Mononuclear cell (primary cell): Measurements from ENCODE around the gene SMYD3. TPM values are rescaled to one million over a fixed set of nuclear protein-coding genes. Genes with fewer than 3 reads are reported as not detected.

Source experiments
- H3K27me3 ChIP-seq: 2 replicates; pipeline ENCODE4 v1.6.0; 2011; ENCODE audit warnings: low read length, control low read depth; ENCODE audit not compliant: insufficient read depth
- H3K4me1 ChIP-seq: 2 replicates; pipeline ENCODE4 v1.5.1; 2011; ENCODE audit warnings: mild to moderate bottlenecking, low read length, control low read depth; ENCODE audit not compliant: insufficient read depth
- H3K4me3 ChIP-seq: 2 replicates; pipeline ENCODE4 v1.5.1; 2011; ENCODE audit warnings: mild to moderate bottlenecking, low read length, moderate library complexity
- H3K9me3 ChIP-seq: 2 replicates; pipeline ENCODE4 v1.5.1; 2011; ENCODE audit warnings: low read depth, mild to moderate bottlenecking, control low read depth, low read length
- total RNA-seq: library from RNA; depleted of rRNA; stranded (reverse); fragments of >200 nt; gene quantifications from one replicate; pipeline ENCODE4 v1.2.3, GENCODE V29; 2012

The SMYD3 gene
- total RNA-seq, 1 donor: 18.2 TPM

DNA sequence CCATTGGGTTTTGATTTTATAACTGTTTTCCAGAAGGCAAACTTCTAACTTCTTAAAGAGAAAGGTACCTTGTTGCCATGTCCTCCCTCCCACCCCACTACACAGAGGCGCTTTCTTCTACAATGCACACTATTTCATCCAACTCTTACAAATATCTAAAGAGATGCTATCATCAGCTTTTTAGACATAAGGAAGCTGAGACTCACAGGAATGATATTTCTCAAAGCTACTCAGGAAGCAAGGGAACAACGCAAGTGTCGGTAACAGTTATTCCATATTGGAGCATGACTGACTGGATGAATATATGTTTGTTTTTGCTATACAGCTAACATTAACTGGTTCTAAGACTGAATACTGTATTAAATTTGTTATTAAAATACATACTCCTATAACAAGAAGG lies 318.0 kb downstream of the SMYD3 start:
- Histone ChIP-seq H3K4me1 (no peaks in the 10 kb centered on the region), H3K9me3 (no peaks in the 10 kb centered on the region), H3K27me3 (no peaks in the 10 kb centered on the region), H3K4me3 (no peak overlapping the region)

DNA sequence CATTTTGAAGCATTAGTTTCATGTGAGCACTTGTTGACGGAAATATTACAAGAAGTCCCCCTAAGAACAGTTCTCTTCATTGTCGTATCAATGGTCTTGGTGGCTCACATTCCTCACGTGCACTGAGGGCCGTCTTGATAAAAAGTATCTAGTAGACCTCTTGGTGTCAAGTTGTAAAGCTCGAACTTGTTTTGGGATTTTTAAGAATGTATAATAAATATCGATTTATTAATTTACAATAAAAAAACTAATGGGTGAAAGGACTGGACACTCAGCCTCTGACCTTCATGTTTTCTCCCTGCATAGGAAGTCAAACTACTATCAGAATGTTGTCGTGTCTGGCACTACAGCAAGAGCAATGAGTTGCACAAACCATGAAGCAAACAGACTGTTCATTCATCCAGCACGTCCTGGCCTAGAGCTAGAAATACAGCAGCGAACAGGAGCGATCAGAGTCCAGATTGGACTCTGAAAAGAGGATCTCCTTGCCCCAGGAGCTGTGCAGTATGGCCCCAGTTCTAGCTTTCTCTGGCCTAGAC lies 319.2 kb downstream of the SMYD3 start:
- Histone ChIP-seq H3K27me3 (no peaks in the 10 kb centered on the region), H3K4me1 (no peaks in the 10 kb centered on the region), H3K9me3 (no peaks in the 10 kb centered on the region), H3K4me3 (no peak overlapping the region)

DNA sequence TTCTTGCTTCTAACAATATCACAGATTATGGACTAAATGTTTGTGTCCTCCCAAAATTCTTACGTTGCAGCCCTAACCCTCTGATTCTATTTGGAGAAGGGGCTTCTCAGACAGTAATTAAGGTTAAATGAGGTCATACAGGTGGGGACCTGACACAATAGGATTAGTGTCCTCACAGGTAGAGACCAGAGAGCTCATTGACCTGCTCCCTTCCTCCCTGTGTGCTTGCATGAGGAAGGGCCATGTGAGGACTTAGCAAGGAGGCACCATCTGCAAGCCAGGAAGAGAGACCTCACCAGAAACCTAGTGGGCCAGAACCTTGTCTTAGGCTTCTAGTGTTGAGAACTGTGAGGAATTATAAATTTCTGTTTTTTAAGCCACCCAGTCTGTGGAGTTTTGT lies 322.6 kb downstream of the SMYD3 start:
- Histone ChIP-seq H3K9me3 (no peaks in the 10 kb centered on the region), H3K4me1 (peaks cover 10% of the 10 kb centered on the region), H3K27me3 (no peaks in the 10 kb centered on the region), H3K4me3 (no peak overlapping the region)

DNA sequence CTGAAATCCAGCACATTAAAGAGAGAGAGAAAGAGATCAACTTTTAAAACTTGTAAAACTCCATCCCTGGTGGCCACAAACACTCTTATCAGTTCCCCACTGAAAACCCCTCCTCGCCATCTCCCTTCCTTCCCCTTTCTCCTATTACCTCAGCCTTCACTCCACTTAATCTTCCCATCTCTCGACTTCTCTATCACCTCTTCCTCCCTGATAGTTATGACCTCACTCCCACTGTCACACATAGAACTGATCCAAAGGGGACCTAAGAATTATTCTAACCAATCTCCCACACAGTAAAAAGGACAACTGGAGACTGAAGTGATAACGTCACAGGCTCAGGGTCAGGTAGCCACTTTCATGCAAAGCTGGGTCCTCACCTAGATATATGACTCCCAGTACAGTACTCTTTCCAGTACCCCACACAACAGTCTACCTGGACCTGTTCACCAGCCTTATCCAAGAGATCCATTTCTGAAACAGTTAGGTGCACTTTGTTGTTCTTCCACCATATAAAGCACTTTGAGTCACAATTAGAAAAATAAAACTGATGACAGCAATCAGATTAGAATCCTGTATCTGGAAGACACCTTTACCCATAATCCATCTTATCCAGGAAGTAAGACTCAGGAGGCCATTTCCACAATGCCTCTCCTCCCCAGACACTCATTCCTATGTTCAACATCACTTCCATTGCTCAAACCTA lies 324.8 kb downstream of the SMYD3 start:
- H3K4me3 ChIP-seq: no peak overlapping the region
- H3K4me1 ChIP-seq: peaks cover 18% of the 10 kb centered on the region
- no peaks in the 10 kb centered on the region for H3K9me3 ChIP-seq
- H3K27me3 ChIP-seq: no peaks in the 10 kb centered on the region

DNA sequence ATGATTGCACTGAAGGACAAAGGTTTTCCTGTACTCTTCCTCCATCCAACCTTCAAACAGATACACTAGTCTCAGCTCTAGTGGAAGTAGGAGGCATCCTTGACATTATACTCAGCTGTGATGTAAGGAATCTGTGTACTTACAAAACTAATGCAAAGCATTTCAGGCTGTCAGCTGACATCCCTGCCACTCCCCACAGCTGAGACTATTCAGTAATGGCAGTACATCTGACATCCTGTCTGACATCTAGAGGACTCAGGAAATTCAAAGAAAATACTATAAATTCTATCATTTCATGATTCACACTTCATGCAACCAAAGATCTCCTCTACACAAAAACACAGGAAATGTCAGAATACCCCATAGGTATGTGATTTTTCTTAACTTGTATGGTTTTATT lies 325.8 kb downstream of the SMYD3 start:
- Histone ChIP-seq H3K27me3 (no peaks in the 10 kb centered on the region), H3K4me3 (no peak overlapping the region), H3K9me3 (no peaks in the 10 kb centered on the region)

DNA sequence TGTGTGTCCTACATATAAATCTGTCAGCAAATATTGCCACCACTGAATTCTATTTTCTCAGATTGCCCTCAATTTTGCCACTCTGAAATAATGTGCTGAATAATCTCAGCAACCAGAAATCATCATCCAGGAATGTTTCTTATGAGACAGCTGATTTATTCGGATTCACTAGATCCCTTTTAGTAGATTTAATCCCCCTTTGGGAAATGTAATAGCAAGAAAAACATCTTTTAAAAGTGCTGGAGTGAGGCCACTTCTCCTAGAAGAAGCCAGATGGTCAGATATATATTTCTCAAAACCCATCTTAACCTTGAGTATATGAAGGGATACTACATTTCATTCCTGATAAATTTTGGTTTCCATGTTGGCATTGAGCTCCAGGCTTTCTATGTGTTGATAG lies 327.7 kb downstream of the SMYD3 start:
- H3K4me3 ChIP-seq: no peak overlapping the region

More for the DNA sequence above, 325.8 kb downstream of the SMYD3 start:
- peaks cover 18% of the 10 kb centered on the region for H3K4me1 ChIP-seq

DNA sequence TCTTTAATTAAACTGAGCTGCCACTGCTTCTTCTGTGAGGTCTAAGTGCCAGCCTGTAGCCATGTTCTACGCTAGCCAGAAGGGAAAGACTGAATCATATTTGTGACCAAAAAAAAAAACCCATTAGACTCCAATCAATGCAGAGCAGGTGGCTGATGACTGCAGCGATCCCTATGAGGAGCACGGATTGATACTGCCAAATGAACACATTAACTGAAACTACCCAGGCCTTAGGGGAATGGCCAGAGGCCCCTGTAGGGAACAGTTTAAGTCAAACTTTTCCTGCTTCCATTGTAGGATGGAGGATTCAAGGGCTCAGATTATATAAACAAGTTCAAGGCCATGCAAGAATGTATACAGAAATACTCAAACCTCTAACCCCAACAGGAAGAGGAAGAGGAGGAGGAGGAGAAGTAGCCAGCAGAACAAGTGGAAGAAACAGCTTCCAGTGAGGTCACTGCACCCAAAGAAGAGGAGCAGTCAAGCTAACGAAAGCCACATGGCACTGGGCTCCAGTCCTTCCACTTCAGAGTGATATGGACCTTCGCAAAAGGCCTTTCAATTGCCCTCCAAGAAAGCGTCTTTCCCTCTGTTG lies 328.3 kb downstream of the SMYD3 start:
- H3K9me3 ChIP-seq: no peaks in the 10 kb centered on the region
- H3K4me1 ChIP-seq: peaks cover 18% of the 10 kb centered on the region
- no peak overlapping the region for H3K4me3 ChIP-seq
- no peaks in the 10 kb centered on the region for H3K27me3 ChIP-seq

More for the DNA sequence above, 327.7 kb downstream of the SMYD3 start:
- H3K27me3 ChIP-seq: no peaks in the 10 kb centered on the region
- H3K4me1 ChIP-seq: peaks cover 18% of the 10 kb centered on the region
- H3K9me3 ChIP-seq: no peaks in the 10 kb centered on the region

DNA sequence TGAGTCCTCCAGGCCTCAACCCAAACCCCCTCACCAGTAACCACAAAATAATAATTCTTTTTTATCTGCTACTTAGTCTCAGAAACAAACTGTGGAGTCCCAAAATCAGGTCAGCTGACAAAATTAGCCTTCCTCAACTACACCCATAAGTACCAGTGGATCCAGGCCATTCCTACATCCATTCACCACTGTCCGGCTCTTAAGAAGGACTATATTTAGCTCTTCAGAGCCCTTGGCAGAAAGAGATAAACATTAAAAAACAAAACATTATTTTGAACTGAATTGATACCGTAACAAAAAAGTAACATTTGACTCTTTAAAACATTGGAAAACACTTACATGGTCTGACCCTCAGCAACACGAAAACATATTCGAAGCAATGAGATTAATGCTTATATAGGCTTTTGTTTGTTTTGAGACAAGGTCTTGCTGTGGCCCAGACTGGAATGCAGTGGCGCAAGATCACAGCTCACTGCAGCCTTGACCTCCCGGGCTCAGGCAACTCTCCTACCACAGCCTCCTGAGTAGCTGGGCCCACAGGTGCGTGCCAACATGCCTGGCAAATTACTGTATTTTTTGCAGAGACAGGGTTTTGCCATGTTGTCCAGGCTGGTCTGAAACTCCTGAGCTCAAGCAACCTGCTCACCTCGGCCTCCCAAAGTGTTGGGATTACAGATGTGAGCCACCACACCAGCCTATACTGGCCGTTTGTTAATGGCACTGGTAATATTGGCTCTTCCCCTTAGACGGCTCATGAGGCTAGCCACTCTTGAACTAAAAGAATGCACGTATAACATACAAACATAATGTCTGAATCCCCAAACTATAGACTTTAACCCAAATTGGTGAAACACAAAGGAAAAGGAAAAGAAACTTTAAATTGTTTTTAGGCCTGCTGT lies 330.7 kb downstream of the SMYD3 start:
- Histone ChIP-seq H3K4me3 (no peak overlapping the region), H3K9me3 (no peaks in the 10 kb centered on the region), H3K27me3 (no peaks in the 10 kb centered on the region), H3K4me1 (peaks cover 13% of the 10 kb centered on the region)

DNA sequence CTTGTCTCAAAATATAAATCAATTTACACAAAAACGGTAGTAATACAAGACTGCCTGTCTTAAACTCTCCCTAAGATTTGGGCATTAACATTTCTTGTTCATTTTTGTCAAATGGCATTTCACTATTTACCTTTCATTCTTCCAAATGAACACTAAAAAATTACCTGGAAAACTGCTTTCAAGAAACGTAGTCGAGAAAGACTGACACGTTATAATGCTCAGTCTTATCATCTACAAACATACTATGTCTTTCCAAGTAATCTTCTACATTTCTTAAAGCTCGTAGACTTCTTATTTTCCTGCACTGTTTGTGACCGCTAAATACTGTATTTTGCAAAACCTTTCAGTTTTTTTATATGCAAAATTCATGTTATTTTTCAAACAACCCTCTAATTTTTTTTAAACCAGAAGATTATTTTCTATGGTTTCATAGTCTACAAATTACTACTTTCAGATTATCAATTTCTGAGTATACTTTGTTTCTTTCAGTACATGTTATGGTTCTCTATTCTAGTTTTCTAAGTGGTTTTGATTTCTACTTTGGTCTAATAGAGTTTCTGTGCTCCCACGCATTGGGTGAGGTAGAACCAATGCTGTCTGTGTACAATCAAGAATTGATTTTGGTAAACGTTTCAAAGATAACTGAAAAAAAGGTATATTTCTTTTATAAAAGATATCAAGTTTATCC lies 336.4 kb downstream of the SMYD3 start:
- no peaks in the 10 kb centered on the region for H3K9me3 ChIP-seq
- H3K4me3 ChIP-seq: no peak overlapping the region
- no peaks in the 10 kb centered on the region for H3K4me1 ChIP-seq
- H3K27me3 ChIP-seq: no peaks in the 10 kb centered on the region

DNA sequence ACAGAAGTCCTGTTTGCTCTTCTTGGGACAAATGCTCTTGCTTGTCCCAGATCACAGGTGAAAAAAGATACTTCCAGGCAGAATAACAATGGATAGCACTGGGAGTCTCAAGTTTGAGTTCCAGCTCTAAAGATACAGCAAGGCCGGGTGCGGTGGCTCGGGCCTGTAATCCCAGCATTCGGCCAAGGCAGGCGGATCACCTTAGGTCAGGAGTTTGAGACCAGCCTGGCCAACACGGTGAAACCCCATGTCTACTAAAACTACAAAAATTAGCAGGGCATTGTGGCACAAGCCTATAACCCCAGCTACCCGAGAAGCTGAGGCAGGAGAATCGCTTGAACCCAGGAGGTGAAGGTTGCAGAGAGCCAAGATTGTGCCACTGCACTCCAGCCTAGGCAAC lies 337.6 kb downstream of the SMYD3 start:
- Histone ChIP-seq H3K27me3 (no peaks in the 10 kb centered on the region), H3K9me3 (no peaks in the 10 kb centered on the region), H3K4me3 (no peak overlapping the region), H3K4me1 (peaks cover 8% of the 10 kb centered on the region)

DNA sequence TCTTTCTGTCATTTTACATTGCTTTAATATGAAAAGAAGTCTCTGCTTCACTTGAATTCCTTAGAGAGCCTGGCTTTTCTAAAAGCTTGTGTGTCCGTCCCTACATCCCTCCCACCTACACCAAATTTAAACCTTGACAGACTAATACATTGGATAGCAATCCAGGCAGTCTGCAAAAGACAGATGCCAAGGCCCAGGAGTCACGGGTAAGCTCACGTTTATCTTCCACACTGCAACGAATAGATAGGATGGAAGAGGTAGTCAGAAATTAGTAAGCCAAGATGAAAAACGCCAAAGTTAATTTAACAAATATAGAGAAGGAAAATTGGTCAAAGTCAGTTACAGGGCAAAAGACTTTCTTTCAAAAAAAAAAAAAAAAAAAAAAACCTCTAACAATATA lies 338.1 kb downstream of the SMYD3 start:
- Histone ChIP-seq H3K27me3 (no peaks in the 10 kb centered on the region), H3K9me3 (no peaks in the 10 kb centered on the region), H3K4me1 (peaks cover 8% of the 10 kb centered on the region), H3K4me3 (no peak overlapping the region)

DNA sequence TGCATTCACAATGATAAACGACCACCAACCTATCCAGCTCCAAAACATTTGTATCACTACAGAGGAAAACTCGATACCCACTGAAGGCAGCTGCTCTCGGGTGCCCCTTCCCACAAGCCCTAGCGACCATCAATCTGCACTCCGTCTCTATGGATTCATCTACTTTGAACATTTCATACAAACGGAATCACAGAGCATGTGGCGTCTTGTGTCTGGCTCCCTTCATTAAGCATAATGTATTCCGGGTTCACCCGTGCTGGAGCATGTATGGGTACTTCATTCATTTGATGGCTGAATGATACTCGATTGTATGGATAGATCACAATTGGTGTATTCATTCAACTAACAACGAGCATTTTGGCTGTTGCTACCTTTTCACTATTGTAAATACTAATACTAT lies 340.2 kb downstream of the SMYD3 start:
- Histone ChIP-seq H3K4me3 (no peak overlapping the region), H3K9me3 (no peaks in the 10 kb centered on the region), H3K4me1 (peaks cover 8% of the 10 kb centered on the region), H3K27me3 (no peaks in the 10 kb centered on the region)

DNA sequence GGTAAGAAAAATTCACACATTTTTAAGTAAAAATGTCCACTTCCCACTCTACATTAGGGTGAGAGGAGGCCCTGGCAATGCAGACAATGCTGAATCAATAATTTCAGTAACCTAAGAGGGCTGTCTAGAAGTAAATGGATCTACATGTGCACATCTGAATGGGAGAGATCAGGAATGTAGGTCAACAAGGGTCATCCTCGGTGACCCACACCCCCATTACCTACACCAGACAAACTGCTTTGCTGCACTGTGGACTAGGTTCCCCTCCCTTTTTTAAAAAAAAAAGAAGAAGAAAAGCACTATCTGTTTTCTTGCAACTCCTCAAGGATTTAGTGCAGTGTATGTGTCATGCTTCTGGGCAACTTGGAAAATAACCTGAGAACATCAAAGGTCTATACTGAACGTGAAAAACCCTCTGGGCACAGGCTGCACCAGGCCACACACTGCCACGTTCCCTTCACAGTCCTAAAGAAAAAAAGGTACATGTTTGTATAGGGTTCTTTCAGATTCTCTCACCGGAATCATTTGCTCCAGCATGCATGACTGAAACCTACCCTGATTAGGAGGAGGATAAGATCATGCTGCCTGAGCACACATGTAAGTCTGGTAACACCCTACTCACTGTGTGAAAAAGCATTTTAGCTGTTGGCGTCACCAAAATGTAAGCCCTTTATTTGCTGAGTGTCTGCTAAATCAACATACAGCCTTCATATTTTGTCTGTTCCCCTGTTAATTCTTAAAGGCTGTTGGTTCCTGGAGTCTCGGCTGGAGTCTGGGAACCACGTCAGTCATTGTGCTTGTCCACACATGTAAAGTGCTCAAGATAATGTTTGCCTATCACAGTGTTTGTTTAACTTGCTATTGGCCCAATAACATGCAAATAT lies 341.0 kb downstream of the SMYD3 start:
- no peak overlapping the region for H3K4me3 ChIP-seq
- H3K4me1 ChIP-seq: peaks cover 8% of the 10 kb centered on the region
- no peaks in the 10 kb centered on the region for H3K9me3 ChIP-seq
- no peaks in the 10 kb centered on the region for H3K27me3 ChIP-seq

DNA sequence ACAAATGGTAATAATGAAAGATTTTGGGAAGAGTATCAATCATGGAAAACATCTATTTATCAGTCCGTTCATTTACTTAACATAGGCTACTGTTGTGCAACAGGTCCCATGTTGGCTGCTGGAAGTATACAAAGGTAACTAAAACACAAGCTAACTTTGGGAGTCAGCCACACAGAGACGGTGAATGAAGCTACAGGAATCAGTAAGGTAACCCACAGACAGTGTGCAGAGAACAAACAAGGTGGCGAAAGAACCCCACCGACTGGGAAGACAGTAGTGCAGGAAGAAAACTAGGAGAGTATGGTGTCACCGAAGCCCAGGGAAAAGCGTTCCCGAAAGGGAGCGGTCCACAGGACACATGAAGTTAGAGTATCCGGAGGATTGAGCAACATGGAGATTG lies 342.3 kb downstream of the SMYD3 start:
- Histone ChIP-seq H3K27me3 (no peaks in the 10 kb centered on the region), H3K4me3 (no peak overlapping the region), H3K9me3 (no peaks in the 10 kb centered on the region), H3K4me1 (peaks cover 11% of the 10 kb centered on the region)
